HG02943 (cell line): ENCODE results near the gene VRTN.

Source experiments
- ATAC-seq: cut with Tn5 transposase; IDR thresholded peaks from one replicate; pipeline ENCODE4 v1.9.1; 2021; ENCODE audit warnings: mild to moderate bottlenecking, low read depth, moderate library complexity; ENCODE audit not compliant: unreplicated experiment

VRTN gene

GRCh38 chr14:74392616-74393570 lies 44.6 kb downstream of the VRTN start:
- ATAC-seq = no peak

GRCh38 chr14:74394549-74394948 lies 46.3 kb downstream of the VRTN start:
- ATAC-seq = no peak

GRCh38 chr14:74395094-74395493 lies 46.8 kb downstream of the VRTN start:
- no peak for ATAC-seq

DNA sequence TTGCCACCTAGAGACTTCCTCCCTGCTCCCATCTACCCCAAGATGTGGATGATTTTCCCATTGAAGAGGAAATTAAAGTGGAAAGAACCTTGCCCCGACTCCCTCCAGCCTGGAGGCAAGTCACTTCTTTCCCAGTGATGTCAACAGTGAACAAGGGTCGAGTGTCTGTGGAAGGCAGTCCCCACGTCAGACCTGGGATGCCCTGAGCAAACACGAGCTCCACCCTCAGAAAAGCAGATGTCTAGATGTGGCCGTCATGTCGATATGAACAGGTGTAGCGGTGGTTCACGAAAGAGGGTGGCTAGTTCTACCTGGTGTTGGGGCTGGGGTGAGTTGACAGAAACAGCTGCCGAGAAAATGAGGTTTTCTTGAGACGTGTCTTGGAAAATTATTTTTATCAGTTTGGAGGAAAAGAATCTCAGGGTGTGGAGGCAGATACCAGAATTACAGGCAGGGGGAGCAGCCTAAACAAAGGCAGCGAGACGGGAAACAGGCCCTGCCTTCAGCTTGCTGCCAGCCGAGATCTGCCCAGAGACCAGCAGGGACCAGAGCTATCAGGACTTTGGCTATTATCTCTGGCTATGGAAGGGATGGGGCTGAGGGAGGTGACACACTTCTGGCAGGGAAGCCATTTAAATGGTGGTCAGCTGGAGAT lies 51.9 kb downstream of the VRTN start:
- ATAC-seq = no peak

GRCh38 chr14:74400919-74401503 lies 52.7 kb downstream of the VRTN start:
- no peak for ATAC-seq

- peak; percentile 69 for ATAC-seq
Measured at GRCh38 chr14:74401504-74402241, 53.4 kb downstream of the VRTN start.

DNA sequence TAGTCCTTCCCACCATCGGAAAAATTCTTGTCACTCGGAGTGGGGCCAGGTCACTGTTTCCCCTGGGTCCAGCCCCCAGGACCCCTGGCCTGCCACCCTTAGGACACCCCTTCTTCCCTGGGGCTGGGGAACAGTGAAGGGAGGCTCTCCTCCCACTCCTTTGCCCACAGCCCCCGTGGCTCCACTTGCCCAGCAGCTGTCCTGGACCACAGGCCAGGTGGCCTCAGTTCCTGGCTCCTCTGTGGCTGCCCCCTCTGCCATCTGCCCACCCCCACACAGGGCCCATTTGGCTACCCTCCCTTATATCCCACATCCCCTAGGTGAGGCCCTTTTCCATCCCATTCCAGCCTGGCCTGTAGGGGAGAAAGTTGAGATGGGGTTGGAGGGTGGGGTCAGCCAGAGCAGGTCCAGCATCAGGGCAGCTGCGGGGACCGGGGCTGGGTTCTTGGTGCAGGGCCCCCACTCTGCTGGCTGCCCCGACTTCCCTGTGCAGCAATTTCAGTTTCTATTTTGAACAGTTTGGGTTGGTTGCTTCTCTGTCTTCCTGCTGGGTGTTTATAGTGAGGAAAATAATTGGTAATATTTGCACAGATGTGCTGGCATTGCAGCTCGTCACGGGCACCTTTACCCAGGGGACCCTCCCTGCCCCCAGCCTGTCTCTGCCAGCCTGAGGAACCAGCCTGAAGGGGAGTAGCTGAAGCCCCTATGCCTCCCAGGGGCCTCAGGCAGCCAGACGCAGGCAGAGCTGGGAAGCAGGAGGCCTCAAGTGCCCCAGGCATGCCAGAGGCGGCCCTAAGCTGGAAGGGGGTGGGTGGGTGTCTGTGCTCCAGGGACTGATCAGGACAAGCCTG lies 54.4 kb downstream of the VRTN start:
- no peak for ATAC-seq

DNA sequence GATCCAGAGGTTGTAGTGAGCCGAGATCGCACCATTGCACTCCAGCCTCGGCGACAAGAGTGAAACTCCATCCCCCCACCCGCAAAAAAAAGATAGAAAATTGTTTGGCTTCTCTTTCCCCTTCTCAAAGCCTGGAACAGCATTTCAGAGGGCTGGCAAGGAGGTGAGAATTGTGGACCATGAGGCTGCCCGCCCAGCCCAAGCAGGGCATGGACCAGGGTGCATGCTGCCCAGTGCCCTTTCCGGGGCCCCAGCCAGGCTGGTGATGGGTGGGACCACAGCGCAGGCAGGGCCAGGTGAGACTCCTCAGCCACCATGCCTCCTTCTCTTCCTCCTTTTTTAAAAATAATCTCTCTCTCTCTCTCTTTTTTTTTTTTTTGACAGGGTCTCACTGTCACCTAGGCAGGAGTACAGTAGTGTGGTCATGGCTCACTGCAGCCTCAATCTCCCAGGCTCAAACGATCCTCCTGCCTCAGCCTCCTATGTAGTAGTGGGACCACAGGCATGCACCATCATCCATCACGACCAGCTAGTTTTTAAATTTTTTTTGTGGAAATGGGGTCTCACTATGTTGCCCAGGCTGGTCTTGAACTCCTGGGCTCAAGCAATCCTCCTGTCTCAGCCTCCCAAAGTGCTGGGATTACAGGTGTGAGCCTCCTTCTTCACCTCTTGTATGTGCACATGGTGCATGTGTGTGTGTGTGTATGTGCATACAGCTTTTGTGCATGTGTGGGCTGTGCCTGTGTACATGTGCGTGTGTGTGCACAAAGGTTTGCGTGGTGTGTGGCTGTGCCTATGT lies 55.5 kb downstream of the VRTN start:
- ATAC-seq = no peak

- ATAC-seq = no peak
Measured at GRCh38 chr14:74404435-74404834, 56.2 kb downstream of the VRTN start.

GRCh38 chr14:74405663-74406062 lies 57.4 kb downstream of the VRTN start:
- ATAC-seq = no peak

GRCh38 chr14:74407021-74407800 lies 58.9 kb downstream of the VRTN start:
- no peak for ATAC-seq

DNA sequence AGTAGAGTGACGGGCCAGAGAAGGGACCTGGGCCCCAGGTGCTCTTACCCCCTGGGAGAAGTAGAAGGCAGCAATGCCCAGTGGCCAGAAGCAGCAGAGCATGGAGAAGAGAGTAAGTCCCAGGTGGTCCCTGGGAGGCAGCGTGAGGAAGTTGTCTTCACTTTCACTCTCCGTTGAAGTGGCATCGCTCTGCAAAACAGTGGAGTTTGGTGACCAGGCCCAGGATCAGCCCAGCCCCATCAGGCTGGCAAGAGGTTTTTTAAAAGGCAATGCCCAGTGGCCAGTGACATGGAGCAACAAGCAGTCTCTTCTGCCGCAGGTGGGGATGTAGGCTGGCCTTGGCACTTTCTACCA lies 59.5 kb downstream of the VRTN start:
- ATAC-seq = no peak

- ATAC-seq = no peak
Measured at GRCh38 chr14:74408870-74409269, 60.6 kb downstream of the VRTN start.

GRCh38 chr14:74409441-74409840 lies 61.2 kb downstream of the VRTN start:
- no peak for ATAC-seq
